GM19455 (cell line): ENCODE data around the gene C1orf35.

Experiments used
- ATAC-seq: cut with Tn5 transposase; IDR thresholded peaks from one replicate; pipeline ENCODE4 v1.9.1; 2021; ENCODE audit not compliant: unreplicated experiment

The C1orf35 gene

DNA sequence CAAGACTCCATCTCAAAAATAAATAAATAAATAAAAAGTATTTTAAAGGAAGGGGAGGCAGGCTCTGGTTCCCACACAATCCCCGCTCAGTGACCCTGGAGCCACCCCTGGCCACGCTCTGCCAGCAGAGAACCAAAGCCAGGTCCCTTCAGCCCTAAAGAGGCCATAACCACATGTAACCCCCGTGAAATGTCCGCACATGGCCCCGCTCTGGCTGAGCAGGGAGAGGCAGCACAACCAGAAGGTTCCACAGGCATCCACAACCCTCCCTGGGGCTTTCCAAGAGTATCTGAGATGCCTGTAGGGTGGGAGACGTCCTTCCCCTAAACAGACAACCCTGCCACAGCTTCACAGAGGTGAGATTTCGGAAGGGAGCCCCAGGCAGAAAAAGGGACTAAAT is 22.0 kb downstream of the C1orf35 start:
- ATAC-seq = no peak

DNA sequence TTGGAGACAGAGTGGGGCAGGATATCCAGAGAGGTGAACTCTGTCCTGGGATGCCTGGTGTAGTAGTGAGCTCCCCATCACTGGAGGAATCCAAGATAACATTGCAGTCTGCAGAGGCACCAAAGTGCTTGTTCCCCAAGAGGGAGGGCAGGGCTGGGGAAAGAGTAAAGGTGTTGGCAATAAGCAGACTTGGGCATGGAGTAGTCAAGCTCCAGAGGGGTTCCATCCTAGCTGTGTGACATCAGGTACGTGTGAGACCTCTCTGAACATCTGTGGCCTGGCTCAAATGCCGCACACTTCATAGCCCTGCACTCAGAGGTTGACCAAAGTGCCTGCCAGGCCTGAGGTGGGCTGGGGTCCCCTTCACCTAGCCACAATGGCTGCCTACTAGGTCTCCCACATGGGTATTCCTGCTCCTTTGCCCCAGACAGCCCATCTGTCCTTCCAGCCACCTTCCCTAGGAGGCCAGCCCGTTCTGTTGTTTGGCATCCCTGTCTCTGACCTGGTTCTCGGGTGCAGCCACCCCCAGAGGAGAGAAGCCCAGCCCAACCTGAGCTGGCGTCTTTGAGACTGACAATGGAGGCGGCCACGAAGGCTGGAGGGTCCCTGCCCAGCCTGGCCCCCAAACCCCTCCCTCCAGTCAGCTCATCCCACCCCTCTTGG is 23.4 kb downstream of the C1orf35 start:
- ATAC-seq = no peak

DNA sequence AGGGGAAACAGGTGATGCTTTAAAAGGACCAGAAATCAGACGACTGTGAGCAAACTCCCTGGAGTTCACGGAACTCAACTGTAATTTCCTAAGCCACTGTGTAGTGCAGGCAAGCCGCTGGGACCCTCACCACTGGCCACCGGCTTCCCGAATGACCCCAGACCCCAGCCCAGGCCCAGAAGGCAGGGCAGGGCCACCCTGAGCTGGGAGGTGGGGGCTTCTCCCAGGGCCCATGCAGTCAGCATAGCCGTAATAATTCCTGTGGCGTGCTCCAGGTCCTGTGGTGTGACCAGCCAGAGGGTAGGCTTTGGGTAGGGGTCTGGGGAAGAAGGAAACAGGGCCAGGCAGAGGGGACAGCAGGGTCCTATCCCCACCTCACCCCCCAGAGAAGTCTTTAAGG is 24.1 kb downstream of the C1orf35 start:
- ATAC-seq = no peak

DNA sequence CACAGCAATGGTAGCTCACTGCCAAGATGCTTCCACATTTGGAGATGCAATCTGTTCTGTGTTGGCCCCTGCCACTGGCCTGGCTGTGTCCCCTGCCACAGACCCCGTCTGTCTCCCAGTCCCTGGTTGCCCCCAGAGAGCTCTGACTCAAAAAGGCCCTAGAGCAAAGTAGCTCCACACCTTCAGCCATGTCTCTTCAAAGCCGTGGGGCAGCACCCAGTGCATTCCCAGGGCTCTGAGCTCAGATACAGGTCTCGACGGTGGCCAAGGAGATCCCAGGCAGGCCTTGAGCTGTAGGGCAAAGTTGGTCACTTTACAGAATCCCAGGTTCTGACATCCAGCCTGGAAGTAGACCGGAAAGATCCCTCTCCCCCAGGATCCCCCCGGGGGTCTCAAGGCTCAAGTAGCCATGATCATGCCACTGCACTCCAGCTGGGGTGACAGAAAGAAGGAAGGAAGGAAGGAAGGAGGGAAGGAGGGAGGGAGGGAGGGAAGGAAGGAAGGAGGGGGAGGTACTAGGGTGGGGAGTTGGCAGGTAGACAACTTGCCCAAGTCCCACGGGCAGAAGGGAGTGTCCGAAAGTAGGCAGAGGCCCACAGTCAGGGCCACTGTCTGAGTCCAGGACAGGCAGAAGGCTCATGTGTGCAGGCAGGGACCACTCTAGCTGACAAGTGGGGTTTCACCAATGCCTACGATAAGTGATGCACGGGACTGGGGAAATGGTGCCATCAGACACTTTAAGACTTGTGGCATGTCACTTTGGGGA is 25.4 kb downstream of the C1orf35 start:
- ATAC-seq = no peak

DNA sequence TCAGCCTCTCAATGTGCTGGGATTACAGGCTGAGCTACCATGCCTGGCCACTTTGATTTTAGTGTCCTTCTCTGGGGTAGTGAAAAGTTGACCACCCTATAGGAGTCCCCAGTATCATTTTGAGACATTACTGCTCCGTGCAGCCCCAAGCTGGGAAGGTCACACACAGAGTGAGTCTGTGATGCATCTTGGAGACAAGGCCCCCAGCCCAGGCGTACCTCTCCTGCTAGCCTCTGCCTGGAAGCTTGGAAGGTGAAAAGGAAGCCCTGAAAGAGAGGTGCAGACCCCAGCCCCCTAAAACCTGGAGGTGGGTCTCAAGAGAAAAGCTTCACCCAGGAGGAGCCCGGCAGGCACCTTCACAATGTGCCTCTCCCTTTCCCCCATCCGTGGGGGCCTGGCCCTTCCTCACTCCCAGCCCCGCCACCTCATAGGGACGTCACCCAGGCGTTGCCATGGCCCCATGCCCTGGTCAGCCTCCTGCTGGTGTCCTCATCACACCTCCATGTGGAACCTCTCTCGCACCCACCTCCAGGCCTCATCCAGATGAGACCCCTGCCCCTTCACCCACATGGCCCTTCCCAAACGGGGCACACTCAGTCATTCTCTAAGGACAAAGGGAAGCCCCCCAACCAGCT is 26.2 kb downstream of the C1orf35 start:
- ATAC-seq = no peak

DNA sequence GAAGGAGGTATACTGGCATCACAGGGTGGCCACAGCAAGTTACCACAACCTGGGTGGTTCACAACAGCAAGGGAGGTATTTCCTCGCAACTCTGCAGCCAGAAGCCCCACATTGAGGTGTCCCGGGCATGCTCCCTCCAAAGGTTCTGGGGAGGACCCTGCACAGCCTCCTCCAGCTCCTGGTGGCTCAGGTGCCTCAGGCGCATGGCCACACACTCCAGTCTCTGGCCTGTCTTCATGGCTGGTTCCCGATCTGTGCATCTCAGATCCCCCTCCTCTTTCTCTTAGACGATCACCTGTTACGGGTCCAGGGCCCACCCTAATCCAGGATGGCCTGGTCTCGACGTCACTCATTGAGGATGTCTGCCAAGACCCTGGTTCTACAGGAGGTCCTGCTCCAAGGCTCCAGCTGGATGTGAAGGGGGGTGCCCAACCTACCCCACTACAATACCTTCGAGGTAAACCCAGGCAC is 27.3 kb downstream of the C1orf35 start:
- ATAC-seq = no peak

DNA sequence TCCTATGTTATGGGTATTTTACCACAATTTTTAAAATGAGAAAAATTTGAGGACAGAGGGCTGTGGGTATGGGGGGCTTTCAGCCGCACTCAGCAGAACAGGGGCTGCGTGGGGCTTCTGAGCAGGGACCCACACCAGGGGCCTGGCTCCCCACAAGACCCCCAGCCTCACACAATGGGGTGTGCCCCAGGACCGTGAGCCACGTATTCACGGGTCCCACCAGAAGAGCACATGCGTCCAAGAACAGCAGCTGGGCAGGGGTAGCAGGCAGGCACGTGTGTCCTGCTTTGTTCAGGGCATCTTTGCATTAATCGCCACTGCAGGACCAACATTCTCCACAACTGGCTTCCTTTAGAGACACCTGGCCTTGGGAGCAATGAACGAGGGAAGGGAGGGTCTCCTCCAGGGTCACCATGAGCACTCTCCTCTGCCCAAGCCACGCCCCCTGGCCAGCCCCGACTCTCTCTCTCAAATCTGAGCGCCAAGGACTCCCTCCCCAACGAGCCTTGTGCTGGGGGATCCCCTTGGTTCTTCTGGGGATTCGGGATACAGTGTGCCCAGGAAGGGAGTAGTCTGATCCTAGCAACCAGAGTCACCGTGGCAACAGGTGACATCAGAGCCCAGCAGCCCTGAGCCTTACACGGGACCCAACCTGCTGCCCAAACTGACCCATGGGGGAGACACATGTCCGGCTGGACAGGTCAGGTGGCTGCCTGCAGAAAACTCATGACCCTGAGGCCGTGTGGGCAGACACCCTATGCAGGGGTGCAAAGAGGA is 28.0 kb downstream of the C1orf35 start:
- no peak for ATAC-seq

DNA sequence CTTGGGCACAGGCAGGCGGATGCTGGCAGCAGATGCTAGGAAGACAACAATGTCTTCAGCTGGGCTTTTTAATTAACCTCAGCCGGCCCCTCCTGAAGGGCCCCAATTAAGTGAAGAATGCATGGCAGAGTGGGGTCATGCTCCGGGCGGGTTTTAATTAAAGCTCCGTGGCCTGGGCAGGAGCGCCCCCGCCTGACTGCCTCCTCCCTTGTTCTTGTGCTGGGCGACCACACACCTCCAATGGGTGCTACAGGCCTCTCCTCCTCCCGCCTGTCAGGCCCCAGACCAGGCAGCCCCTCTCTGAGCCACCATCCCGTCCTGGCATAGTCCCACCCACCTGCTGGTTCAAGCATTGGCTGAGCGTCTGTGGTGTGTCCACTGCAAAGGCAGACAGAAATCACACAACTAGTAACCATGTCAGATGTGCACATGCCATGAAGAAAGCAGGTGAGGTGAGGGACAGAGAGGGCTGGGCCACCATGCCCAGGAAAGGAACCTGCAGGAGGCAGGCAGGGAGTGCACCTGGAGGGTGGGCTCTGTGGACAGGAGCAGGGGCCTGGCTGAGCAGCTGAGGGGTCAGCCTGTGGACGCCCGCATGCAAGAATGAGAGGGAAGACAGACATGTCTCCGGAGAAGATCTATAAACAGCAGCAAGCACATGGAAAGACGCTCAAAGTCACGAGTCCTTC is 29.1 kb downstream of the C1orf35 start:
- ATAC-seq = no peak

DNA sequence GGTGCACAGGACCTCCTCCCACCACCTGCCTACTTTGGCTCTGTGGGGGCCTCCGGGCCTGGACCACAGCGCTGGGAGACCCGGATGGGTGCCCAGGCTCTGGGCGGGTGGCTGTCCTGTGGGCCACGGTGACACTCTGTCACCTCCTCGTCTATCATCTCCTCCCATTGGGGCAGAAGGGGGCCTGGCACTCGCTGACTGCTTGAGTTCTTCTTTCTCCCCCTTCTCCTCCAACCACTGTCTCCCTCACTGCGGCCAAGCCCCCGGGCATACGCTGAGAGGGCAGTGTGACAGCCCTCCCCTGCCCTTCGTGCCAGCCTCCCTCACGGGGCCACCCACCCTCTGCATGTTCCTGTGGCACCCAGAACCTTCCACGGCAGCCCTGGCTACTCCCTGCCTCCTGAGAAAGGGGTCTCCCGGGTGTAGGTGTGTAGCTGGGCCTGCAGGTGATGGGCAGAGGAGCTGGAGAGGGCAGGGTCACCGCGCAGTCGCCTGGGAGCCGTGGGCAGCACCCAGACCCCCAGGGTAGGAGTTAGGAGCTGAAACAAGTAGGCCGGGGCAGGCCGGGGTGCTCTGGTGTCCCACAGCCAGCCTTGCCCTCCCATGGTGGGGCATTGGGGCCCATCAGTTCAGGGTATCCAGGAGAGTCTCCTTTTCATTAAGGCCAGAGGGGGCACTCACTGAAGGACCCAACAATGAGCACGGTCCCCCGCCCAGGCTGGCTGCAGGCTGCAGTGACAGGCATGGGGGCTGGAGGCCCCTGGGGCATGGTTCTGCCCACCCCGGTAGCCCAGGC is 29.9 kb downstream of the C1orf35 start:
- ATAC-seq = no peak

DNA sequence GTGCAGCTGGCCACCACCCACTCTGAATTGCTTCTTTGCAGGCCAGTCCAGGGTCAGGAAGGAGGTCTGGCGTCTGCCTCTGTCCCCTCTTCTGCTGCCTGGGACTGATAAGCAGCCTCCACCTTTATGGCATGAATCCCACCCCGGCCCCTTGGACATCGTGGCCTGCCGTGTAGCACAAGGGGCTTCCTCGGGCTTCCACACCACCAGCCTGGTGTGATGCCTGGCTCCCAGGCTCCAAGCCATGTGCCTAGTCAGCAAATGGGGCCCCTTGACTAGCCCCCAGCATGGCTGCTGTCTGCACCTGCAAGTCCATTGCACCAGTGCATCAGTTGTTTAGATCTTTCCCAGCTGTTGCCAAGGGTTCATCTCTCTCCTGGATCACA is 30.5 kb downstream of the C1orf35 start:
- no peak for ATAC-seq

DNA sequence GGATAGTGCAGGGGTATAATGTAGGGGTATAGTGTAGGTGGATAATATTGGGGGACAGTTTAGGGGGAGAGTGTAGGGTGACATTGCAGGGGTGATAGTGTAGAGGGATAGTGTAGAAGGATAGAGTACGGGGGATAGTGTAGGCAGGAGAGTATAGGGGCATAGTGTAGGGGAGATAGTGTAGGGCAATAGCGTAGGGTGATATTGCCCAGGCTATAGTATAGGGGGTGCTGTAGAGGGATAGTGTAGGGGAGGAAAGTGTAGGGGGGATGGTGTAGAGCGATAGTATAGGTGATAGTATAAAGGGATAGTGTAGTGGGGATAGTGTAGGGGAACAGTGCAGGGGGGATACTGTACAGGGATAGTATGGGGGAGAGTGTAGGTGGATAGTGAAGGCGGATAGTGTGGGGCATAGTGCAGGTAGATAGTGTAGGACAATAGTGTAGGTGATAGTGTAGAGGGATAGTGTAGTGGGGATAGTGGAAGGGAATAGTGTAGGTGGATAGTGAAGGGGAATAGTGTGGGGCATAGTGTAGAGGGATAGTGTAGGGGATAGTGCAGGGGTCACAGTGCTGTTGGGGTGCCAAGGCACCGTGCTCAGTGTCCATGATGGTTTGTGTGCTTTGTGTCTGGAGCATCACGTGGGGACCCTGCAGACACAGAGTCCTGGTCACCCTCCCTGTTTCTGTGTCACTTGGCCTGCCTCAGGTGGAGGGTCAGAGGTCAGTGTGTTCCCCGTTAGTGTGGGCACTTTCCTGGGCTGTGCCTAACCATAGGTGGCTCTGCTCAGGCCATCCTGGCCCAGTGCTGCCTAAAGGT is 31.1 kb downstream of the C1orf35 start:
- no peak for ATAC-seq

DNA sequence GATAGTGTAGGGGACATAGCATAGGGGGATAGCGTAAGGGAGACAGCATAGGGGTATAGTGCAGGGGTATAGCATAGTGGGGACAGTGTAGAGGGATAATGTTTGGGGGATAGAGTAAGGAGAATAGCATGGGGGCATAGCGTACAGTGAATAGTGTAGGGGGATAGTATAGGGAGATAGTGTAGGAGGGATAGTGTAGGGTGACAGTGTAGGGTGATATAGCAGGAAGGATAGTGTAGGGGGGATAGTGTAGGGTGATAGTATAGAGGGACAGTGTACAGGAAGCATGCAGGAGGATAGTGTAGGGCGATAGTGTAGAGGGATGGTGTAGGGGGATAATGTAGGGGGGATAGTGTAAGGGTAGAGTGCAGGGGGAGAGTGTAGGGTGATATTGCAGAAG is 32.3 kb downstream of the C1orf35 start:
- ATAC-seq = no peak

DNA sequence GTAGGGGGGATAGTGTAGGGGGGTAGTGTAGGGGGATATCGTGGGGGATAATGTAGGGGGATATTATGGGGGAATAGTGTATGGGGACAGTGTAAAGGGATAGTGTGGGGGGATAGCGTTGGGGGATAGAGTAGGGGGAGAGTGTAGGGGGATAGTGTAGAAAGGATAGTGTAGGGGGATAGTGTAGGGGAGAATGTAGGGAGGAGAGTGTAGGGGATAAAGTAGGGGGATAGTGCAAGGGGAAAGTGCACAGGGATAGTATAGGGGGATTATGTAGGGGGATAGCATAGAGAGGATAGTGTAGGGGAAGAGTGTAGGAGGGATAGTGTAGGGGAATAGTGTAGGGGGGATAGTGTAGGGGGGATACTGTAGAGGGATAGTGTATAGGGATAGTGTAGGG is 33.0 kb downstream of the C1orf35 start:
- ATAC-seq = no peak

DNA sequence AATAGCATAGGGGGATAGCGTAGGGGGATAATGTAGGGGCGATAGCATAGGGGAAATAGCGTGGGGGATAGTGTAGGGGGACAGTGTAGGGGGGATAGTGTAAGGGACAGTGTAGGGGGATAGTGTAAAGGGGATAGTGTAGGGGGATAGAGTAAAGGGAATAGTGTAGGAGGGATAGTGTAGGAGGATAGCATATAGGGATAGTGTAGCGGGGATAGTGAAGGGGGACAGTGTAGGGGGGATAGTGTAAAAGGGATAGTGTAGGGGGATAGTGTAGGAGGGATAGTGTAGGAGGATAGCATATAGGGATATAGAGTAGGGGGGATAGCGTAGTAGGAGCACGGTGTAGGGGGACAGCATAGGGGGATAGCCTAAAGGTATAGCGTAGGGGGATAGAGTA is 34.8 kb downstream of the C1orf35 start:
- no peak for ATAC-seq

DNA sequence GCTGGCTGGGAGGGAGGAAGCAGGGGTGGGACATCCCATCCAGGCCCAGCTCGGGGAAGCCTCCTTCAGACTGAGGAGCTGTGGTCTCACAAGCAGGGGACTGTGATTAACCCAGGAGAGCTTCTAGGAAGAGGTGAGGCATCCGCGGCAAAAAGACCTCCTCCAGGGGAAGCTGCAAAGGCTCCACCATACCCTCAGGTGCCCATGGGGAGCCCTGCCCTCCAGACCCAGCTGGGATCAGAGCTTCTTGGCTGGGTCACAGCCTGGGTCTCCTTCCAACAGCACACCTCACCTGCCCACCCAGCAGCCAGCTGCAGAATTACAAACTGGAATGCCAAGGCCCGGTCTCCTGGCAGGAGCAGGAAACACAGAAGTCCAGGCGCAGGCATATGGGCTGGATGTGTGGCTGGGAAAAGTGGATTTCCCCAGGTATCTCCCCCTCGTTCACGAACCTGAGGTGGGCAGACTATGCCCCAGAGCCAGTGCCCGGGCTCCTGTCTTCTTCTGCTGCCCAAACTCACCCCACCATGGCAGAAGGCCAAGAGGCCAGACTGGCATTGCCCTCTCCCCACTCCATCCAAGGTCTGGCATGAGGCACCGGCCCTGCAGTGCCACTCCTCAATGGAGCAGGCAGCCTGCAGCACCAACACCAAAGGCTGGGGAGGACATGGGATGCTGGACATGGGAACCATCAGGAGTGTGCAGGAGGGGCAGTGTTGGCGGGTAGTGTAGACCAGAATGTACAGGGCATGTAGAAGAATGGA is 36.1 kb downstream of the C1orf35 start:
- ATAC-seq = no peak

DNA sequence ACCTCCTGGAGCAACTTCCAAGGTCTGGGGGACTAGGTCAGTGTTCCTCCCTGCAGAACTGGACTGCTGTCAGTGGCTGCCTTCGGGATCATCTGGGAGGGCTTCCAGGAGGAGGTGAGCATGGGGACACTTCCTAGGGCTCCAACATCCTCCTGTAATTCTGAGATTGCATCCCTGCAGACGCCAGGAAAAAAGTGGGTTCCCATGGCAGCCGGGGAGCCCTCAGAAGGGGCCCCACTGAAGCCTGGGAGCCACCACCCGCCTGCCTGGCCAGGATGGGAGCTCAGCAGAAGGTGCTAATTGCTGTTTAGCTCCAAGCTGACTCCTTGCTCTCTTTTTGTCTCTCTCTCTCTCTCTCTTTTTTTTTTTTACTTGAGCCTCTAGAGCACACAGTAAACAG is 36.7 kb downstream of the C1orf35 start:
- ATAC-seq = no peak

DNA sequence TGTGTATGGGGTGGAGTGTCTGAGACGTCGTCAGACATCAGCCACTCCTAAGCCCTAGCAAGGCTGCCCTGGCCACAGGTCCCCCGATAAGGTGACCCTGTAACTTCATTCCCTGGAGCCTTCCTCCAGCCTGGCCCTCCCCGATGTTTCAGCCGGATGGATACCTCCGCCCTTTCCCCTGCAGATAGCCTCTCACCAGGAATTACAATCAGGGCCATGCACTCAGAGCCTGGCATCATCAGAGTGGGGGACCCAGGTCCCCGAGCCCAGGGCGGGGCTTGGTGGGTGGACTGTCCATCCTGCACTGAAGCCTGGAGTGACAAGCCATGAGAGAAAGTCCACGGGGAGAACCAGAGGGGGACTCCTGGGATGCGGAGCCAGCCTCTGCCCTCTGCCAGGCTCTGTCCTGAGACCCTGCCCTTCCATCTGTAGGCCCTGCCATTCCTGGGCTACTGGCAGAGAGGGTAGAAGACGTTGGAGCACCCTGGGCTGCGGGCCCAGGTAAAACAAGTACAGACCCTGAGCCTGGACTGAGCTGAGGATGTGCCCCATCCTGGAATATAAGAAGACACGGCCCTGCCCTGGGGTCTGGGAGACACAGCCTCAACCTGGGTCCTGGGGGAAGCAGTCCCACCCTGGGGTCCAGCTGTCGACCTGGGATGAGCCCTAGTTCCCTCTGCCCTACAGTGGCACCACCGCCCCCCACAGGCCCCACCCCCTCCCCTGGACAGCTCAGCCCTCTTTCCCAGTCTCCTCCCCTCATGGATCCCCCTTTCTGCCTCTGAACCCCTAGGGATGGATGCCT is 37.4 kb downstream of the C1orf35 start:
- no peak for ATAC-seq
